NOMO-1 (cell line): Measurements from ENCODE around the gene ARSJ.
"Not testable (repeated sequence)": the region's sequence is repeated elsewhere in the genome, so short reads cannot be mapped to it uniquely, and the experiment has no call there.

Experiments used
- DNase-seq, 2 experiments: peaks; one replicate each; lab custom pipeline; 2025; ENCODE audit not compliant: unreplicated experiment in 2 of 2; lab: John Stamatoyannopoulos, UW

The ARSJ gene

DNA sequence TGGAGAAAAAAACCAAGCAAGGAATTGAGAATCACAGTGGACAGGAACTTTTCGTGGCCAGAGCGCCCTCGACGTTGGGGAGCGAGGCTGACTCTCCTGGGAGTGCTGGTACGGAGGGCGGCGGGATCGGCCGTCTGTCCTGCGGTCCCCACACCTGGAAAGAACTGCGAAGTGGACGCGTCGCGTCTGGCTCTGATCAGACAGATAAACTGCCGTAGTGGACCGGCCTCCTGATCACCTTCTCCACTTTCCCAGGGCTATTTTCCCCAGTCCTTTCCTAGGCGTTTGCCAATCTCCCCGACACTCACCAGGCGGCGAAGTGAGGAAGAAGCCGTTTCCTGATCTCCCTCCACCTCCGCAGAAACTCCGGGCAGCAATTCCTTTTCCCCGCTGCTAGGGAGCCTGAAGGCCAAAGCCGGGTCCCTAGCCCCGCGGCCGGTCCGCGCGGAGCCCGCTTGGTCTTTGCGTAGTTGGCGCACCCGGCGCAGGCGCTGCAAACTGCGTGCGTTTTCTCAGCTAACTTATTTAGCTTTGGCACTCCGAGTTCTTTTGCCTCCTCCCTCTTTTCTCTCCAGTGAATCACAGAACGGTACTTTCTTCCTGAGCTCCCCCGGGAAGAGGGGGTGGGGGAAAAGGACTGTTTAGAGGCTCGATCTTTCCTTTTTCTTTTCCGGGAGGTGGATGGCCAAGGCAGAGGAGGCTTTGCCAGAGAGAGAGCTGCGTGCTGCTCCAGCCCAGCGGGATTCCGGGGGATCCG lies at the start of gene ARSJ:
TSS of gene ARSJ (minus strand) at position 500 of the 757 bp plus-strand sequence. CDS start 813 bp downstream, outside the sequence.
- DNase-seq: peak in 1 of 2 experiments; percentile 24

DNA sequence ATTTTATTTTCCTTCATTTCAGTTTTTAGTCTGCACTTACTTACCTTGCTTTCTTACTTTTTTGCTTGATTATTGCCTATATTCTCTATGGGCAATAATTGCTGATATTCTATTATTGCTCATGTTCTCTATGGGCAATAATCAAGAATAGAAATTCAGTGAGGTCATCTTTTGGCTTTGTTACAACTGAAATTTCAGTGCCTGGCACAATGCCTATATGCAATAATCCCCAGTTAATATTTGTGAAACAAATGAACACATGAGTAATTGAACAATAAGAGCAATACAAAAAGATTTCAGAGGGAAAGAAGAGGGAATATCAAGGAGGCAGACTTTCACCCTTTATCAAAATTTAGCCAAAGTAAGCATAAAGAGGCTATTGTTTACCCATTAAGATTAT lies 48.6 kb upstream of the ARSJ start:
- no peak for DNase-seq

GRCh38 chr4:114027596-114027995 lies 48.1 kb upstream of the ARSJ start:
- no peak for DNase-seq

- peak in 1 of 2 experiments; percentile 3 for DNase-seq
Observed at GRCh38 chr4:114026447-114026846, 47.0 kb upstream of the ARSJ start.

DNA sequence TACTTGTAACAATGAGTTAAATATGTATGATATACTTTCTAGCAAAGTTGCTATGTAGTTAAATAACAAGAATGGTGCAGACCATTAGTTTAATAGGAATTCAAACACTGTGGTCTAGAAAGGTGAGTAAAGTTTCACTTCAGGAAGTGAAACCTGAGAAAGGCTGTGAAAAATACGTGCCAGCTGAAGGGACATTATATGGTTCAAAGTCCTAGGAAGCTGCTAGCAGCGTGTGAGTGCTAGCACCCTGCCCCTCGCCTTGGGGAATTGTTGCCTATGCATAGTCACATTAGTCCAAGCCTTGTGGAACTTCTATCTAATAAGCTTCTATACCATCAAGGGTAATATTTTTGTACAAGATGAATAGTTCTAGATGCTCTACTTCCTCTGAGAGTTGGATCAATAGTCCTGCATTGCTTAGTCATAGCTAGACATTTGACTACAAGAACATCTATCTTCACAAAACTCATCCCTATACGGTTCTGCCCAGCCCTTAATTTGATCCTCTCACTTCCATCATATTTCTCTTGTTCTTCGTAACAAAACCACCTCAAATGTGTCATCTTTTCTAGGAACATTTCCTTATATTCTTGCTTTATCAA lies 45.8 kb upstream of the ARSJ start:
- peak; percentile 29 to 43 for DNase-seq

DNA sequence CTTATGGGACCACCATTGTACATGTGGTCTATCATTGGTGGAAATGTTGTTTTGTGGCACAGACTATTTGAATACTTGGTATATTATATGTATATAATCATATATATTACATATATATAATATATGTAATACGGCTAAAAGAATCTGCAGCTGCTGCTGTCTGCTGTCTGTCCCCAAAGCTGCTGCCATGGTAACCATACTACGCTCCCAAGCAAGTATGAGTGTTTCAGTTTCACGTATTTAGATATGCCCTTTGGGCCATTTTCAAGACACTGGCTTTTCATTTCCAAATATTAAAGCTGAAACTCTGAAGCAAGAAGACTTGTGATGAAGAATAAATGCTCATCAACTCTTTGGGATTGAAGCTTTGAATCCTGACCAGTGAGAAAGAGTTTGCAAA lies 42.0 kb upstream of the ARSJ start:
- no peak for DNase-seq

GRCh38 chr4:114019969-114020358 lies 40.5 kb upstream of the ARSJ start:
- DNase-seq: peak in 1 of 2 experiments; percentile 13

DNA sequence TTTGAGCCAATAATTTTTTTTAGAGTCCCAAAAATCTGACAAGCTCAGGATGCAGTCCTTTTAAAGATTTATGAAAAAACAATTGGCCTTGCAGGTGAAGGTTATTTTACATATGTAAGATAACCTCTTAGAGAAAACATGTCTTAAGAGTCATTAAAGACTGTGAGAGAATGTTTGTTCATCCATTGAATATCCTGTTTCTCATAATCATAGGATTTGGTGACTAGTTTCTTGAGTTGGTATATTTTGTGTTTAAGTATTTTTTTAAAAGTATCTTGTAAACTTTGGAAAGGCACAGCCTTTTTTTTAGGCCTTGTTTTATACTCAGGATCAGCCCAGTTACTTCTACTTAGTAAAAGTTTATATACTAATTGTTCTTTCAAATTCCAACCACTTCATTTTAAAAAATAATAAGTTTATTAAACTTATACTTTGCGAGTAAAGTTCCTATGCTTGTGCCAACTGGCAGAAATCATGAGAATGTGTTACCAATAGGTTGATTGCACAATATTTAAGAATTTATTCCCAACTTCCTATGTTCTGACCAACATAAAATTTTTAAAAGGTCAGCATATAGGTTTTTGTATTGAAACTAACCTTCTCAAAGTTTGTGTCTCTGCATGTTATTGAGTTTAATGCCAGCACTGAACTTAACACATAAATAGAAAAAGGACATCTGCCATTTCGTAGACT lies 40.0 kb upstream of the ARSJ start:
- no peak for DNase-seq

GRCh38 chr4:114017120-114017917 lies 37.9 kb upstream of the ARSJ start:
- DNase-seq: peak in 1 of 2 experiments; percentile 67

DNA sequence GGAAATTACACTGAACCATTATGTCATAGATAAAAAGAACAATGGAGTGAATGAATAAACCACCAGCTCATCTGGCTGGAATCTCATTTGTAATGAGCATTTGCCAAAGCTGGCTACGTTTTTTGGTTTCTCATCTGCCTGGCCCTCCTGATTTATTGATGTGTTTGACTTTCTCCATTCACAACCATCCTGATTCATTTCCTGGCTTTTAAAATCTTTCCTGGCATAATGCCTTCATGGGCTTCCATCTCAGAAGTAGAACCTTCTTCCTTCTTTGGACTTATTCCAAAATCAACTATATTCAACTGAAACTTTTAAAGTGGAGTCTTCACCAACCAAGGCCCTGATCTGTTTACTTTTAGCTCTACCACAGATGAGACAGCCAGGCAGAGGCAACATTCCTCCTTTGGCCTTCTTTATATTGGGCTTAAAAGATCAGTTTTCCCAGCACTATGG lies 36.0 kb upstream of the ARSJ start:
- DNase-seq: no peak

GRCh38 chr4:114013201-114013600 lies 33.8 kb upstream of the ARSJ start:
- not testable (repeated sequence) for DNase-seq

GRCh38 chr4:114012749-114013148 lies 33.3 kb upstream of the ARSJ start:
- no peak for DNase-seq

DNA sequence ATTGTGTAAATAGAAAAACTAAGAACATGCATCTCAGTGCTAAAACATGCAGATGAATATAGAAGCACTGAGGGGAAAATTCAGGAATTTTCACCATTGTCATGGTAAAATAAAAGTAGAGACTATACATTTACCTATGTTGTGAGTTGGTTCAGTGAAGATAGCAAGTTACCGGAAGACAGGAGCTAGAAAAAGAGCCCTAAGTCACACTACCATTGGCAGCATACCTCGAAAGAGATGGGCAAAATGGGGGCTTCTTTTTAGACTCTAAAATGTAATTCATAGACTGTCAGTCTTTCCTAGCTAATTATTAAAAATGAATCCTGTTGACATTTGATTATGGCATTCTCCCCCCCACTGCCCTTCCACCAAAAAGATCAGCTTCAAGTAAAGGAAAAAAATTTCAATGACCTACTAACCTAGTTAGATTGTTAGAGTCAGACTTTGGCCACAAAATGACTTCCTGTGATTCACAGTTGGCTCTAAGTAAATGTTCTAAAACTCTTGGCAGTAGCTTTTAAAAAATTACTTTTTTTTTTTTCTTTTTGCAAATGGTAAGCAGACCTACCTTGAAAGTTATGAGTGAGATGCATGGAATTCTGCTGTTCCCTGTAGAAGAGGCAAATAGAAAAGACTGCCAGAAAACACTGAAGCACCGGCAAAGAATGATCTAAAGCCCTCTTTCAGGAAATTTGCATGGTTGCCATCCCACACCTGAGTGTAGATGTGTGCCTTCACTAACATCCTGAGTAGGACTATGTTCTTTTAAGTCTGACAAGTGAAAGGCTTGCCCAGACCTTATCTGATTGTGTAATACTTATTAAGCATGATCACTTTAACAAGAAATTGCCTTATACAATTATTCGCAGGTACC lies 26.4 kb upstream of the ARSJ start:
- DNase-seq: peak in 1 of 2 experiments; percentile 2

DNA sequence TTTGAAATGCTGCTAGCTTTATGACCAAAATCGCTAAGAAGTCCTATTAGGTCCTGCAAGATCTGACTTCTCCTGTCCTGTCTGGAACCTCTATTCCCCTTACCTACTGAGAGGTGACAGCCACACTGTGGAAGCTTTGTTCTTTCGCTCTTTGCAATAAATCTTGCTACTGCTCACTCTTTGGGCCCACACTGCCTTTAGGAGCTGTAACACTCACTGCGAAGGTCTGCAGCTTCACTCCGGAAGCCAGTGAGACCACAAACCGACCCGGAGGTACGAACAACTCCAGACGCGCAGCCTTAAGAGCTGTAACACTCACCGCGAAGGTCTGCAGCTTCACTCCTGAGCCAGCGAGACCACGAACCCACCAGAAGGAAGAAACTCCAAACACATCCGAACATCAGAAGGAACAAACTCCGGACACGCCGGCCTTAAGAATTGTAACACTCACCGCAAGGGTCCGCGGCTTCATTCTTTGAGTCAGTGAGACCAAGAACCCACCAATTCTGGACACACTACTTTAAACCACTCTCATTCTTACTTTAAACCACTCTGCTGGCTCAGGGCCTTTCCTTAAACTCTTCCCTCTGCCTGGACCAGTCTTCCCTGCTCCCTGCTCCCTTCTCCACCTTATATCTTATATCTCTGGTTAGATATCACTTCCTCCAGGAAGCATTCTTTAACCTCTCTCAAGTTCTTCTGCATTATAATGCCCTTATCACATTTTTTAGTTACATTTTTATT lies 25.2 kb upstream of the ARSJ start:
- peak in 1 of 2 experiments; percentile 30 for DNase-seq

DNA sequence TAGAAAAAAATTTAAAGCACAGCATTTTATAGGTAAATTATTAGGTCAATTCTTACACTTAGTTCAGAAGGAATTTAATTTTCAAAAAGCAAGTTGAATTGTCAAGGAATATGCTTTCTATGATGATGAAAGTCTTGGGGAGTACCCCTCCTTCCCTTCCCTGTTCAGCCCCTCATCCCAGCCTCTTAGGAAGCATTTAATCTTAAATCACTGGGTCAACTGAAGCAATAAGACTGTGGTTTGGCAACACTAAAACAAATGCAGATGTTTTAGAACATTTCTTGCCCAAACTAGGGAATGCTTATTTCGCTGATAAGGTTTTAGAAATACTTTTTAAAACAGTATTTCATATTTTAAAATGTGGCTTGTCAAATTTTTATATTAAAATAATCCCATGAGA lies 19.1 kb upstream of the ARSJ start:
- no peak for DNase-seq

DNA sequence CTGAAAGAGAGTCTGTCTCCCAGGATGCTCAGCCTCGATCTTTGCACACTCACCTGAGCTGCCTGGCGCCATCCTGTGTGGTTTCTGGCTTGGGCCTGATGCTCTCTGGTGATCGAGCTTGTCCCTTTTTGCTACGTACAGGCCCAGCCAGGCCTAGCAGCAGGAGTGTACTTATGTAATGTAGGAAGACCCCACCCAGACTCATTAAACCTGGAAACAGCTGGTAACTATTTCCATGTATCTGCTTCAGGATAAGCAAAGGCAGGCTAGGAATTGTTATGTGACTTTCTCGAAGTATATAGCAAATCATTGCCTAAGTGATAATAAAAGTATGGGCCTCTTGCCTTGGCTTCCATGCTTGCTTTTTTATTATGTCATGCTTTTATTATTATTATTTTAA lies 18.6 kb upstream of the ARSJ start:
- no peak for DNase-seq

DNA sequence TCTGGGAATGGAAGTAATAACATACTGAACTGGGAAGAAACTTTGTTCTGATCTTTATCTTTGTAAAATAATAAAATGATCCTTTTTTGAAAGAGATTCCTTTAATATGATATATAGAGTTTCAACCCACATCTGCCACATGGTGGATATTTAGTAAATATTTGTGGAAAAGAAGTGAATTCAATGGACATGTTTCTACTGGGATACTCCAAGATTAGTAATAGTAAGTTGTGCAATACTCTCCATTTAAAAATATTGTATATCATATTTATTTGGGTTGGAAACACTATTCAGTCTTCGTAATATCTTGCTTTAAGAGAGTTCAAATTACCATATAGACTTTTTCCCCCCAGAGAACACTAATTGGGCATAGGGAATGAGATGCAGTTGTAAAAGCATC lies 17.8 kb upstream of the ARSJ start:
- no peak for DNase-seq

GRCh38 chr4:113996599-113997177 lies 17.2 kb upstream of the ARSJ start:
- no peak for DNase-seq

DNA sequence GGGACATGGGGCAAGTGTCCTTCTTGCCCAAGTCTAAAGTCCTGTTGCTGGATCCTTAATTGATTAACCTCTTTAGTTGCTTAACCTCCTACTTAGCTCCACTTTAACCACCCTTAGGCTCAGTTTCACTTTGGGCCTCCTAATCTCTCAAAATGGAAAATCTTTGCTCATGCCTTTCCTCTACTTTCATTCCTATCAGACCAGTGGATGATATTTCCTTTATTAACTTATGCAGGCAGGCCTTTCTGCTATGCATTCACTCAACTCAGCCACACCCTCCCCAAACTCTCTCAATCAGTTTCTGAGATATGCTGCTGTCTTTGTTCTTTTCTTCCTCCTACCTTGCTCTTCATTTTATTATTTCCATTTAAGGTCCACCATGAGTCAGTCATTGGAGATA lies 14.4 kb upstream of the ARSJ start:
- no peak for DNase-seq
